Heart left ventricle (tissue), 13 donors: ENCODE data around the gene EVC2.

Experiments
- CTCF ChIP-seq, 12 donors: fragments of 200-600 bp; sonication (generic) in 4 of 12; IDR thresholded peaks; one replicate each; pipeline versions ENCODE4 v1.5.0 to v1.8.0; 2018 to 2022; ENCODE audit warnings: antibody characterized with exemption in 12 of 12, mild to moderate bottlenecking in 5 of 12
- POLR2A ChIP-seq, 2 donors: fragments of 450-650 bp; IDR thresholded peaks; one replicate each; pipeline ENCODE4 v1.6.1; 2017; ENCODE audit warnings: antibody characterized with exemption in 2 of 2, mild to moderate bottlenecking in 2 of 2, moderate library complexity in 2 of 2
- donor health status: ischemic (EF 13 %, LVEDD 7.1; RV severe dilation, severe dysfunction).
- donor health status: DM: no; HTN: yes; CAD: no.
- donor health status: DM: no; HTN: no; CAD: no.
- donor health status: ischemic (EF 25% LVEDD 6.9; RV normal size, moderate dysfunction).
- donor health status: ischemic (EF 25% LVEDD 5.7; RV mildly dilated, moderate dysfunction).
- donor health status: ischemic (EF 35%, LVEDD 5.7; RV mildly dilated, moderate dysfunction).
- donor health status: nonischemic (EF 11% LVEDD 7.7; RV severe dilation, severe dysfunction).
- donor health status: DM: yes; HTN: yes; CAD: no.
- donor health status: PGD.
- donor health status: ischemic (EF 29% LVEDD 5.4; RV normal size, mild dysfunction).
- donor health status: nonischemic (EF 23%, LVEDD 6.1; RV moderate dilation, normal function).

- TF ChIP-seq POLR2A (IDR thresholded peaks at IDR 0.05) (no peak), CTCF (IDR thresholded peaks at IDR 0.05) (no peak)
These were observed 78.8 kb downstream of the EVC2 start for GRCh38 chr4:5629542-5629941.
